Measurements from ENCODE around the gene LIPT2. TPM values are rescaled to one million over a fixed set of nuclear protein-coding genes. Genes with fewer than 3 reads are reported as not detected.
A peak's percentile ranks its signal among the peaks of the same experiment; 100 is the strongest.

The LIPT2 gene
- total RNA-seq, 2 experiments from 2014 or later, result 10.7 to 10.9 TPM

DNA sequence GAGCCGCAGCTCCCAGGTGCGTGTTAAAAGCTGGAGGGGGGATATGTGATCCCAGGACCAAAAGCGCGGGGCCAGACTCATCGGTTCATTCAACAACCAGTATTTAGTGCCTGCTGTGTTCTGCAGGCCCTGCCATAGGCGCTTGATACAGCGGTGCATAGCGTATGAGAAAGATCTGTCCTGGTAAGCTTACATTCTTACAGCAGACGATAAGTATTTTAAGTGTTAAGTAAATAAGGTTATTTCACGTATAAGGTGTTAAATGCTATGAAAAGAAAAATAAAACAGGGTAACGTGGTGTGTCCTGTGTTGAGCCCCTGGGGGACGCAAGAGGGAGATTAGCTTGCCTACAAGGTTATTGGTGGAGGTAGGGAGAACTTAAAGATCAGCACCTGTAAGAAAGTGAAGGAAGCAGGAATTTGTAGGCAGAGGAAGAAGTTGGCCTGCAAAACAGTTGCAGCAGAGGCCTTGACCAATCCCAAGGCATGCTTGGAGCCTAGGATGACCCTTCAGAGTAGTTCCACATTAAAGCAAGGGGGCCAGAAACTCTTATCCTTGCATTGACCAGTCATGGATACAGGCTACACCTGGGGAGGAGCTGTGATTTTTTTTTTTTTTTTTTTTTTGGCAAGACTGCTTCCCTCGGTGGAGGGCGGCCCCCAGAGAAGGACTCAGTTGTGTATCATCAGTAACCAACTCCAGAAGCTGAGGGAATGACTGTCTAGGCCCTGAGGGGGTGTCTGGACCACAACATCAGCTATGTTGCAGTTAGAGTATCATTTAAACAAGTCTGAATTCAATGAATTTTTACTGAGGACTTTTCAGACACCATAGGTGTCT lies 487 bp upstream of the LIPT2 start:
- Histone ChIP-seq H3K4me3 (ENCODE audit: low read length) (peak overlapping the region; percentile 66), H3K27me3 (ENCODE audit: control insufficient read depth in 1 of 2, insufficient read depth in 2 of 2, low read length in 2 of 2) (no peaks in the 10 kb centered on the region), H3K36me3 (ENCODE audit: insufficient read depth, low read length) (peaks cover 3% of the 10 kb centered on the region), H3K27ac (ENCODE audit: low read depth in 1 of 2, low read length in 2 of 2) (peak overlapping the region; percentile 61 to 94), H3K4me1 (ENCODE audit: insufficient read depth, low read length) (peaks cover 12% of the 10 kb centered on the region), H3K9me3 (ENCODE audit: control insufficient read depth in 1 of 2, insufficient read depth in 1 of 2, low read length in 2 of 2) (no peaks in the 10 kb centered on the region)
- Mint-ChIP-seq H3K9me3 (no peaks in the 10 kb centered on the region), H3K4me1 (ENCODE audit: low read depth) (peaks cover 41% of the 10 kb centered on the region), H3K27me3 (no peaks in the 10 kb centered on the region), H3K4me3 (peak overlapping the region; percentile 91), H3K36me3 (ENCODE audit: low read depth) (peaks cover 30% of the 10 kb centered on the region), H3K27ac (peak overlapping the region; percentile 86)
- no peak for DNase-seq
- intact Hi-C loops (cut with DNase I, micrococcal nuclease), result loop anchor here (1.0 to 10.0 kb wide), 11 partner anchors 96 to 901 kb away; partner anchors contain the start of genes PGM2L1 (in 2 of the 2), POLD3 (in 2 of the 2), C2CD3 (in 1 of the 2) and FAM168A (in 1 of the 2)
- no peak for TF ChIP-seq CTCF (IDR thresholded peaks at IDR 0.05)
- CTCF ChIA-PET, result interaction anchor here (0.6 to 2.7 kb wide), 7 partner anchors 15 to 1953 kb away, joined by 3 to 16 read pairs (median 4); partner anchors contain the start of gene POLD3
- POLR2A ChIA-PET, result interaction anchor here (0.8 to 2.9 kb wide), 27 partner anchors 8 to 733 kb away, joined by 3 to 51 read pairs (median 5); partner anchors contain the start of genes C2CD3, MRPL48, NEU3 and PGM2L1
- no peak for ATAC-seq (ENCODE audit: poor library complexity)

DNA sequence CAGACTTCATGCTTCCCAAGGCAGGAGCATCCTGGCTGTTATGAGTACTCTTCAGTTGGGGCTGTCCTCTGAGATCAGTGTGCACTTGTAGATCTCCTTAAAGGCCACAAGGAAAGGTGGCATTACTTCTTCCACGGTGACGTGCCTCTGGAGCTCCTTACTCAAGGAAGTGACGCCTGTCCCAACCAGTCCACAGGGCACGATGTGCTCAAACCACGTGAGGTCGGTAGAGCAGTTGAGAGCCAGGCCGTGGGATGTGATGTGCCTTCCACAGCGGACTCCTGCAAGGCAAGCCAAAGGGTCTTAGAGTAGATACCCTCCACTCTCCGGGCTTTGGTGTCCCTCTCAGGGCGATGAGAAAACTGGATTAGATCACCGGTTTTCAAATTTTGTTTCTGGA lies 1.4 kb downstream of the LIPT2 start:
- H3K4me1 ChIP-seq (ENCODE audit: insufficient read depth, low read length), result peaks cover 12% of the 10 kb centered on the region
- H3K4me3 ChIP-seq (ENCODE audit: low read length), result no peak overlapping the region
- H3K27me3 Mint-ChIP-seq, result no peaks in the 10 kb centered on the region
- intact Hi-C loops (cut with DNase I, micrococcal nuclease), result loop anchor here (2.0 to 10.0 kb wide), 9 partner anchors 95 to 903 kb away; partner anchors contain the start of genes POLD3 (in 2 of the 2), C2CD3 (in 1 of the 2), FAM168A (in 1 of the 2) and PGM2L1 (in 1 of the 2)
- H3K27ac Mint-ChIP-seq, result peak overlapping the region; percentile 68
- POLR2A ChIA-PET, result interaction anchor here (0.6 to 2.9 kb wide), 4 partner anchors 14 to 308 kb away, joined by 3 to 48 read pairs (median 6); partner anchors contain the start of gene PGM2L1
- no peaks in the 10 kb centered on the region for H3K27me3 ChIP-seq (ENCODE audit: control insufficient read depth in 1 of 2, insufficient read depth in 2 of 2, low read length in 2 of 2)
- H3K4me1 Mint-ChIP-seq (ENCODE audit: low read depth), result peaks cover 41% of the 10 kb centered on the region
- H3K9me3 Mint-ChIP-seq, result no peaks in the 10 kb centered on the region
- CTCF ChIA-PET, result interaction anchor here (0.7 kb wide), 1 partner anchor 756 kb away, joined by 3 read pairs; no protein-coding TSS in a partner anchor
- no peak for ATAC-seq (ENCODE audit: poor library complexity)
- peaks cover 22% of the 10 kb centered on the region for H3K36me3 Mint-ChIP-seq (ENCODE audit: low read depth)
- peaks cover 3% of the 10 kb centered on the region for H3K36me3 ChIP-seq (ENCODE audit: insufficient read depth, low read length)
- H3K4me3 Mint-ChIP-seq, result peak overlapping the region; percentile 72
- H3K9me3 ChIP-seq (ENCODE audit: control insufficient read depth in 1 of 2, insufficient read depth in 1 of 2, low read length in 2 of 2), result no peaks in the 10 kb centered on the region
- H3K27ac ChIP-seq (ENCODE audit: low read depth in 1 of 2, low read length in 2 of 2), result no peak overlapping the region
- TF ChIP-seq CTCF (IDR thresholded peaks at IDR 0.05), result no peak
- DNase-seq, result peak in 1 of 14 experiments; percentile 31

GRCh38 chr11:74490941-74491340 lies 2.6 kb downstream of the LIPT2 start:
- no peak overlapping the region for H3K27ac ChIP-seq (ENCODE audit: low read depth in 1 of 2, low read length in 2 of 2)
- peaks cover 34% of the 10 kb centered on the region for H3K4me1 Mint-ChIP-seq (ENCODE audit: low read depth)
- ChIA-PET CTCF (no interaction called here), POLR2A (interaction anchor here (1.0 kb wide), 1 partner anchor 258 kb away, joined by 3 read pairs; no protein-coding TSS in a partner anchor)
- TF ChIP-seq CTCF (IDR thresholded peaks at IDR 0.05), result no peak
- peak overlapping the region; percentile 64 for H3K4me3 Mint-ChIP-seq
- H3K4me3 ChIP-seq (ENCODE audit: low read length), result no peak overlapping the region
- H3K27me3 ChIP-seq (ENCODE audit: control insufficient read depth in 1 of 2, insufficient read depth in 2 of 2, low read length in 2 of 2), result no peaks in the 10 kb centered on the region
- intact Hi-C loops (cut with DNase I, micrococcal nuclease), result loop anchor here (5.0 to 10.0 kb wide), 6 partner anchors 94 to 904 kb away; partner anchors contain the start of genes C2CD3 (in 1 of the 2), PGM2L1 (in 1 of the 2), POLD3 (in 1 of the 2) and PPME1 (in 1 of the 2)
- H3K27me3 Mint-ChIP-seq, result no peaks in the 10 kb centered on the region
- H3K27ac Mint-ChIP-seq, result no peak overlapping the region
- H3K4me1 ChIP-seq (ENCODE audit: insufficient read depth, low read length), result peaks cover 12% of the 10 kb centered on the region
- peaks cover 18% of the 10 kb centered on the region for H3K36me3 Mint-ChIP-seq (ENCODE audit: low read depth)
- peaks cover 3% of the 10 kb centered on the region for H3K36me3 ChIP-seq (ENCODE audit: insufficient read depth, low read length)
- ATAC-seq (ENCODE audit: poor library complexity) (no peak), DNase-seq (no peak)
- H3K9me3 ChIP-seq (ENCODE audit: control insufficient read depth in 1 of 2, insufficient read depth in 1 of 2, low read length in 2 of 2), result no peaks in the 10 kb centered on the region
- H3K9me3 Mint-ChIP-seq, result no peaks in the 10 kb centered on the region
